Neural cell (in vitro differentiated cells): Measurements from ENCODE around the gene IMPG1. TPM values are rescaled to one million over a fixed set of nuclear protein-coding genes. Genes with fewer than 3 reads are reported as not detected.

ENCODE experiments used
- H2AFZ ChIP-seq: fragments of 200-600, 300-800 bp; sonication (generic), shearing (Covaris generic); 2 replicates; pipeline ENCODE4 v1.6.0; 2014; ENCODE audit warnings: low read depth, mild to moderate bottlenecking, antibody characterized with exemption, low read length, moderate library complexity
- H3F3A ChIP-seq: fragments of 200-600 bp; shearing (Covaris generic); 2 replicates; pipeline ENCODE4 v1.6.1; 2016; ENCODE audit warnings: mild to moderate bottlenecking, moderate library complexity, mixed read lengths, antibody characterized with exemption, low read length; ENCODE audit not compliant: insufficient read depth, poor library complexity, severe bottlenecking
- H3K27ac ChIP-seq: fragments of 200-600, 300-800 bp; sonication (generic), shearing (Covaris generic); 2 replicates; pipeline ENCODE4 v1.5.1; 2014; ENCODE audit warnings: mild to moderate bottlenecking, low read length, moderate library complexity
- H3K27me3 ChIP-seq: fragments of 300-800, 200-600 bp; sonication (generic), shearing (Covaris generic); 2 replicates; pipeline ENCODE4 v1.6.0; 2014; ENCODE audit warnings: mild to moderate bottlenecking, low read depth, low read length, moderate library complexity; ENCODE audit not compliant: insufficient read depth
- H3K36me3 ChIP-seq: fragments of 300-800, 200-600 bp; sonication (generic), shearing (Covaris generic); 2 replicates; pipeline ENCODE4 v1.5.1; 2014; ENCODE audit warnings: mild to moderate bottlenecking, antibody characterized with exemption, low read length, moderate library complexity; ENCODE audit not compliant: insufficient read depth
- H3K4me2 ChIP-seq: fragments of 300-800, 200-600 bp; sonication (generic), shearing (Covaris generic); 2 replicates; pipeline ENCODE4 v1.6.0; 2014; ENCODE audit warnings: mild to moderate bottlenecking, low read length
- H3K4me3 ChIP-seq: fragments of 300-800, 200-600 bp; sonication (generic), shearing (Covaris generic); 2 replicates; pipeline ENCODE4 v1.5.1; 2014; ENCODE audit warnings: mild to moderate bottlenecking, low read length, moderate library complexity
- H3K79me2 ChIP-seq: fragments of 200-600 bp; shearing (Covaris generic); replicated peaks from 2 replicates; pipeline ENCODE4 v1.6.0; 2014; ENCODE audit warnings: mild to moderate bottlenecking, low read length, moderate library complexity; ENCODE audit not compliant: insufficient read depth
- H3K9ac ChIP-seq: fragments of 300-800, 200-600 bp; sonication (generic), shearing (Covaris generic); 2 replicates; pipeline ENCODE4 v1.6.1; 2016; ENCODE audit warnings: mild to moderate bottlenecking, low read length, mixed read lengths
- H3K9me2 ChIP-seq: fragments of 200-600 bp; shearing (Covaris generic); 2 replicates; pipeline ENCODE4 v1.6.1; 2016; ENCODE audit warnings: mild to moderate bottlenecking, low read length, mixed read lengths; ENCODE audit not compliant: insufficient read depth
- H3K9me3 ChIP-seq: fragments of 200-600, 300-800 bp; sonication (generic), shearing (Covaris generic); 2 replicates; pipeline ENCODE4 v1.6.1; 2016; ENCODE audit warnings: mild to moderate bottlenecking, mixed run types, low read length, moderate library complexity, mixed read lengths
- H4K20me1 ChIP-seq: fragments of 200-600 bp; shearing (Covaris generic); 2 replicates; pipeline ENCODE4 v1.6.1; 2016; ENCODE audit warnings: mild to moderate bottlenecking, mixed run types; ENCODE audit not compliant: insufficient read depth
- EP300 ChIP-seq: fragments of 450-650 bp; conservative IDR thresholded peaks from 2 replicates; pipeline ENCODE4 v1.6.1; 2014; ENCODE audit warnings: antibody characterized with exemption, mild to moderate bottlenecking, moderate library complexity; ENCODE audit not compliant: poor library complexity, severe bottlenecking
- EZH2 ChIP-seq: fragments of 200-600, 300-800 bp; shearing (Covaris generic), sonication (generic); IDR thresholded peaks from 2 replicates; pipeline ENCODE4 v1.6.1; 2014; ENCODE audit warnings: antibody characterized with exemption, low read length, borderline replicate concordance, mild to moderate bottlenecking; ENCODE audit not compliant: insufficient read depth, poor library complexity, severe bottlenecking
- MXI1 ChIP-seq: fragments of 450-650 bp; conservative IDR thresholded peaks from 2 replicates; pipeline ENCODE4 v1.6.1; 2014; ENCODE audit warnings: antibody characterized with exemption, mild to moderate bottlenecking; ENCODE audit not compliant: poor library complexity, severe bottlenecking
- POLR2AphosphoS5 ChIP-seq: IDR thresholded peaks from 2 replicates; pipeline ENCODE4 v1.6.1; 2012
- RAD21 ChIP-seq: fragments of 450-650 bp; conservative IDR thresholded peaks from 2 replicates; pipeline ENCODE4 v1.6.1; 2014; ENCODE audit warnings: antibody characterized with exemption, mild to moderate bottlenecking, moderate library complexity
- SMC3 ChIP-seq: fragments of 450-650 bp; conservative IDR thresholded peaks from 2 replicates; pipeline ENCODE4 v1.6.1; 2014; ENCODE audit warnings: antibody characterized with exemption, mild to moderate bottlenecking, moderate library complexity; ENCODE audit not compliant: poor library complexity
- TAF1 ChIP-seq: IDR thresholded peaks from 2 replicates; pipeline ENCODE4 v1.6.1; 2012; ENCODE audit warnings: low read depth
- polyA plus RNA-seq: library from polyadenylated mRNA; depleted of rRNA; stranded (reverse); fragments of >200 nt; gene quantifications from 2 replicates; pipeline ENCODE4 v1.2.3, GENCODE V29; 2014
- TF ChIP-seq, protein P1 (sequence below): fragments of 450-650 bp; IDR thresholded peaks from 2 replicates; pipeline ENCODE4 v1.5.1; 2014; ENCODE audit warnings: antibody characterized with exemption, mild to moderate bottlenecking, moderate library complexity; ENCODE audit not compliant: poor library complexity, severe bottlenecking
- TF ChIP-seq, protein P2 (sequence below): IDR thresholded peaks from 2 replicates; pipeline ENCODE4 v1.6.1; 2012; ENCODE audit warnings: borderline replicate concordance

Gene IMPG1
- polyA plus RNA-seq, 1 donor from 2014 or later, result not detected

DNA sequence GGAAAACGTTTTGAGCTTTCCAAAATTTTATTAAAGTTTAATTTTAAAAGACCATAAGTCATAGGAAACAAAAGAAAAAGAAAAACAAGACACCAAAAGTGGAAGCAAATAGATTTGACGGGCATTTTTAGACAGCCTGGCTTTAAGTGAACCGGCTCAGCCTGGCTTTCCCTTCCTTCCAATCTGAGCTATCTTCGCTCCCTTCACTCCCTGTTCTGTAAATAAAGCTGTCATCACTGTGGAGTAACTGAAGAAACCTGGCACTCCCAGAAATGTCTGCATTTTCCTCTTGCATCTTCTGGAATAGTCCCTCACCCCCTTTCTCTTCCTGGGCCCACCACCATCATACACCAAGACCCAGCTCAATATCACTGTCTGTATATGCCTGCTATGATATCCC is 131.9 kb downstream of the IMPG1 start:
- no peaks in the 10 kb centered on the region for H3K36me3 ChIP-seq

DNA sequence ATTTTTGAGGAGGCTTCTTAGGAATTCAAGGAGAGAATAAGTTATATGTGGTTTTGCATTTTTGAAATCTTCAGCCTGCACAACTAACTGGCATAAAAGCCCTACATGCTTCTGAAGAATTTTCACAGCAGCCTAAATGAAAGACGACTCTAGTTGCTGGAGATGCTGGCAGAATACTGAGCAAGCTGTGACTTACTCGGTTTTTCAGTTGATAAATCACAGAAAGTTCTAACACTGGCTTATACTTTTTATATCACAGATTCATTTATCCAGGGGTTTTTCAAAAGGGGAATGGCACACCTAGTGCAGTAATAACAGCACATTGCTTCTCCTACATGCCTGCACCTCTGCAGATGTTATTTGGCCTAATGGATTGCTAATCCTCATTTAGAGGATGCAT is 134.6 kb downstream of the IMPG1 start:
- H3K9ac ChIP-seq, result no peak overlapping the region
- H4K20me1 ChIP-seq, result no peaks in the 10 kb centered on the region
- no peak overlapping the region for H3K4me3 ChIP-seq
- no peaks in the 10 kb centered on the region for H3K9me2 ChIP-seq
- no peak overlapping the region for H3K27ac ChIP-seq
- H3K27me3 ChIP-seq, result no peaks in the 10 kb centered on the region
- TF ChIP-seq, protein P1, sequence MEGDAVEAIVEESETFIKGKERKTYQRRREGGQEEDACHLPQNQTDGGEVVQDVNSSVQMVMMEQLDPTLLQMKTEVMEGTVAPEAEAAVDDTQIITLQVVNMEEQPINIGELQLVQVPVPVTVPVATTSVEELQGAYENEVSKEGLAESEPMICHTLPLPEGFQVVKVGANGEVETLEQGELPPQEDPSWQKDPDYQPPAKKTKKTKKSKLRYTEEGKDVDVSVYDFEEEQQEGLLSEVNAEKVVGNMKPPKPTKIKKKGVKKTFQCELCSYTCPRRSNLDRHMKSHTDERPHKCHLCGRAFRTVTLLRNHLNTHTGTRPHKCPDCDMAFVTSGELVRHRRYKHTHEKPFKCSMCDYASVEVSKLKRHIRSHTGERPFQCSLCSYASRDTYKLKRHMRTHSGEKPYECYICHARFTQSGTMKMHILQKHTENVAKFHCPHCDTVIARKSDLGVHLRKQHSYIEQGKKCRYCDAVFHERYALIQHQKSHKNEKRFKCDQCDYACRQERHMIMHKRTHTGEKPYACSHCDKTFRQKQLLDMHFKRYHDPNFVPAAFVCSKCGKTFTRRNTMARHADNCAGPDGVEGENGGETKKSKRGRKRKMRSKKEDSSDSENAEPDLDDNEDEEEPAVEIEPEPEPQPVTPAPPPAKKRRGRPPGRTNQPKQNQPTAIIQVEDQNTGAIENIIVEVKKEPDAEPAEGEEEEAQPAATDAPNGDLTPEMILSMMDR, result no peak
- TF ChIP-seq SMC3 (no peak), POLR2AphosphoS5 (no peak), MXI1 (no peak), EP300 (no peak), EZH2 (no peak), RAD21 (no peak), TAF1 (no peak)
- TF ChIP-seq, protein P2, sequence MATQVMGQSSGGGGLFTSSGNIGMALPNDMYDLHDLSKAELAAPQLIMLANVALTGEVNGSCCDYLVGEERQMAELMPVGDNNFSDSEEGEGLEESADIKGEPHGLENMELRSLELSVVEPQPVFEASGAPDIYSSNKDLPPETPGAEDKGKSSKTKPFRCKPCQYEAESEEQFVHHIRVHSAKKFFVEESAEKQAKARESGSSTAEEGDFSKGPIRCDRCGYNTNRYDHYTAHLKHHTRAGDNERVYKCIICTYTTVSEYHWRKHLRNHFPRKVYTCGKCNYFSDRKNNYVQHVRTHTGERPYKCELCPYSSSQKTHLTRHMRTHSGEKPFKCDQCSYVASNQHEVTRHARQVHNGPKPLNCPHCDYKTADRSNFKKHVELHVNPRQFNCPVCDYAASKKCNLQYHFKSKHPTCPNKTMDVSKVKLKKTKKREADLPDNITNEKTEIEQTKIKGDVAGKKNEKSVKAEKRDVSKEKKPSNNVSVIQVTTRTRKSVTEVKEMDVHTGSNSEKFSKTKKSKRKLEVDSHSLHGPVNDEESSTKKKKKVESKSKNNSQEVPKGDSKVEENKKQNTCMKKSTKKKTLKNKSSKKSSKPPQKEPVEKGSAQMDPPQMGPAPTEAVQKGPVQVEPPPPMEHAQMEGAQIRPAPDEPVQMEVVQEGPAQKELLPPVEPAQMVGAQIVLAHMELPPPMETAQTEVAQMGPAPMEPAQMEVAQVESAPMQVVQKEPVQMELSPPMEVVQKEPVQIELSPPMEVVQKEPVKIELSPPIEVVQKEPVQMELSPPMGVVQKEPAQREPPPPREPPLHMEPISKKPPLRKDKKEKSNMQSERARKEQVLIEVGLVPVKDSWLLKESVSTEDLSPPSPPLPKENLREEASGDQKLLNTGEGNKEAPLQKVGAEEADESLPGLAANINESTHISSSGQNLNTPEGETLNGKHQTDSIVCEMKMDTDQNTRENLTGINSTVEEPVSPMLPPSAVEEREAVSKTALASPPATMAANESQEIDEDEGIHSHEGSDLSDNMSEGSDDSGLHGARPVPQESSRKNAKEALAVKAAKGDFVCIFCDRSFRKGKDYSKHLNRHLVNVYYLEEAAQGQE, result no peak
- no peak overlapping the region for H2AFZ ChIP-seq
- no peaks in the 10 kb centered on the region for H3K79me2 ChIP-seq
- H3F3A ChIP-seq, result no peaks in the 10 kb centered on the region
- H3K9me3 ChIP-seq, result no peaks in the 10 kb centered on the region
- H3K4me2 ChIP-seq, result no peak overlapping the region
- H3K36me3 ChIP-seq, result no peaks in the 10 kb centered on the region

More for the DNA sequence above, 131.9 kb downstream of the IMPG1 start:
- Histone ChIP-seq H4K20me1 (no peaks in the 10 kb centered on the region), H3F3A (no peaks in the 10 kb centered on the region), H3K9ac (no peak overlapping the region), H3K27me3 (no peaks in the 10 kb centered on the region), H3K4me2 (no peak overlapping the region), H3K4me3 (no peak overlapping the region), H3K27ac (no peak overlapping the region), H3K9me2 (no peaks in the 10 kb centered on the region), H3K9me3 (no peaks in the 10 kb centered on the region), H2AFZ (no peak overlapping the region), H3K79me2 (no peaks in the 10 kb centered on the region)
- TF ChIP-seq EZH2 (no peak), EP300 (no peak), MXI1 (no peak)
